Esophagus muscularis mucosa (tissue), 3 donors: ENCODE measurements around the gene PPP1R12B.

Source experiments
- CTCF ChIP-seq, 3 experiments: fragments of 200-600 bp in 2 of 3; fragments of 450-650 bp in 1 of 3; sonication (generic) in 2 of 3; IDR thresholded peaks; one replicate each; pipeline ENCODE4 v1.5.1; 2017 to 2019; ENCODE audit warnings: antibody characterized with exemption in 3 of 3, mild to moderate bottlenecking in 2 of 3, moderate library complexity in 1 of 3
- POLR2A ChIP-seq: fragments of 450-650 bp; IDR thresholded peaks from one replicate; pipeline ENCODE4 v1.6.1; 2017; ENCODE audit warnings: antibody characterized with exemption, moderate library complexity, mild to moderate bottlenecking, low read depth

DNA sequence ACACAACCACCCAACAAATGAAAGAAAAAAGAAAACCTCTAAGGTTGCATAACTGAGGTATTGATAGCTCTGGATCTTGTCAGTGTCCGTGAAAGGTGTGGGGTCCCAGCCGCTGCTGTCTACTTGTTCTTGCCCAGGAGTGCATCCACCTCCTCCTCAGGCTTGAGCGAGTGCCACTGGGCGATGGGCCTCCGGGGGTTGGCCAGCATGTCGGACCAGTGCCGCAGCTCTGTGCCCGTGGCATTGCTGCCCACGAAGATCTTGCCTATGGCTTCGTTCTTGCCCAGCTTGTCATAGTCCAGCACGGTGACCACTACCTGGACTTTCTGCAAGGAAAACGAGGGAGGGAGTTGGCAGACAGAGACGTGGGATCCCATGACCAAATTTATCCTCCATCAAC lies 248.1 kb downstream of the PPP1R12B start:
- no peak for TF ChIP-seq CTCF (IDR thresholded peaks at IDR 0.05)
- no peak for TF ChIP-seq POLR2A
